K562 (cell line): ENCODE measurements around the gene TAF9. TPM values are rescaled to one million over a fixed set of nuclear protein-coding genes. Genes with fewer than 3 reads are reported as not detected.

Experiments
- FOXA3 ChIP-seq, 2 experiments: fragments of 450-650 bp in 1 of 2; sonication (generic) in 1 of 2; formaldehyde crosslinking; IDR thresholded peaks in 1 of 2; conservative IDR thresholded peaks in 1 of 2; 2 replicates each; pipeline versions ENCODE4 v1.4.0 to v1.8.0; 2020 to 2022; ENCODE audit warnings: mild to moderate bottlenecking in 2 of 2, missing genetic modification reagents in 1 of 2
- PCBP1 ChIP-seq: fragments of 200-400 bp; formaldehyde crosslinking; IDR thresholded peaks from 2 replicates; pipeline ENCODE4 v1.6.1; 2018; ENCODE audit warnings: mild to moderate bottlenecking, low read depth, low read length; ENCODE audit not compliant: poor library complexity, severe bottlenecking
- PRPF4 ChIP-seq: fragments of 200-400 bp; formaldehyde crosslinking; IDR thresholded peaks from one replicate; pipeline ENCODE4 v1.6.1; 2017; ENCODE audit warnings: low read length, low read depth, mild to moderate bottlenecking; ENCODE audit not compliant: insufficient read depth, poor library complexity, severe bottlenecking
- ZNF124 ChIP-seq: sonication (generic); formaldehyde crosslinking; IDR thresholded peaks from 2 replicates; pipeline ENCODE4 v1.8.1; 2022; ENCODE audit warnings: missing genetic modification reagents
- ZNF197 ChIP-seq: fragments of 200-800 bp; sonication (Bioruptor generic); IDR thresholded peaks from 2 replicates; pipeline ENCODE4 v1.6.1; 2016; ENCODE audit warnings: low read depth, missing genetic modification characterization, missing compliant biosample characterization
- polyA plus RNA-seq, 8 experiments: library from polyadenylated mRNA; depleted of rRNA in 4 of 8; stranded (reverse) in 5 of 8; unstranded in 3 of 8; fragments of >200 nt; fragmentation: Nextera tagmentation in 2 of 8; fragmentation: Illumina TruSeq in 1 of 8; extraction: Ambion mirVana in 2 of 8; extraction: Trizol in 1 of 8; gene quantifications; 2 replicates each; pipeline versions ENCODE4 v1.2.1 to v1.2.3, GENCODE V29; 2011 to 2014; ENCODE audit warnings: inconsistent platforms in 1 of 8, missing spikeins in 1 of 8
- total RNA-seq, 7 experiments: library from RNA; depleted of rRNA in 6 of 7; stranded (reverse); fragments of >200 nt in 6 of 7; fragmentation: Illumina TruSeq in 2 of 7; extraction: Trizol in 2 of 7; gene quantifications; 2 replicates each; pipeline versions ENCODE4 v1.2.1 to v1.2.3, GENCODE V29; 2011 to 2021; ENCODE audit warnings: low replicate concordance in 1 of 7
- TF ChIP-seq, protein P1 (sequence below): sonication (generic); formaldehyde crosslinking; IDR thresholded peaks from 2 replicates; pipeline ENCODE4 v1.8.0; 2022; ENCODE audit warnings: mild to moderate bottlenecking, missing genetic modification reagents
- TF ChIP-seq, protein P2 (sequence below): sonication (generic); formaldehyde crosslinking; IDR thresholded peaks from 2 replicates; pipeline ENCODE4 v1.8.0; 2022; ENCODE audit warnings: mild to moderate bottlenecking, missing genetic modification reagents, borderline replicate concordance
- TF ChIP-seq, protein P3 (sequence below): fragments of 450-650 bp; IDR thresholded peaks from 2 replicates; pipeline ENCODE4 v1.6.1; 2016; ENCODE audit warnings: mild to moderate bottlenecking, moderate library complexity

TAF9 gene
- total and polyA plus RNA-seq, 9 of the 15 experiments (the other 6 are each of a cell fraction or from before 2014, with no cell fraction given), result 119 to 566 (median 207) TPM

DNA sequence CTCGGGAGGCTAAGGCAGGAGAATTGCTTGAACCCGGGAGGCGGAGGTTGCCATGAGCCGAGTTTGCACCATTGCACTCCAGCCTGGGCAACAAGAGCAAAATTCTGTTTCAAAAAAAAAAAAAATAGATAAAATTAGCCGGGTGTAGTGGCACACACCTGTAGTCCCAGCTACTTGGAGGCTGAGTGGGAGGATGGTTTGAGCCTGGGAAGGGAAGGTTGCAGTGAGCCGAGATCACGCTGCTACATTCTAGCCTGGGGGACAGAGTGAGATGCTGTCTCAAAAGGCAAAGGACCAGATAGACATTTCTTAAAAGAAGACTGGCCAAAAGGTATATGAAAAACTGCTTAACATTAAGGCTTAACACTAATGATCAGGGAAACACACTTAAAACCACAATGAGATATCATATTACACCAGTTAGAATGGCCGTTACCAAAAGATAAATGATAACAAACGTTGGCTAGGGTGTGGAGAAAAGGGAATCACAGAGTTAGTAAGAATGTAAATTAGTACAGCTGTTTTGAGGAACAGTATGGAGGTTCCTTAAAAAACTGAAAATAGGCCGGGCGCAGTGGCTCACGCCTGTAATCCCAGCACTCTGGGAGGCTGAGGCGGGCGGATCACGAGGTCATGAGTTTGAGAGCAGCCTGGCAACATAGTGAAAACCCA is 35.5 kb upstream of the TAF9 start (continued):
- TF ChIP-seq, protein P1, sequence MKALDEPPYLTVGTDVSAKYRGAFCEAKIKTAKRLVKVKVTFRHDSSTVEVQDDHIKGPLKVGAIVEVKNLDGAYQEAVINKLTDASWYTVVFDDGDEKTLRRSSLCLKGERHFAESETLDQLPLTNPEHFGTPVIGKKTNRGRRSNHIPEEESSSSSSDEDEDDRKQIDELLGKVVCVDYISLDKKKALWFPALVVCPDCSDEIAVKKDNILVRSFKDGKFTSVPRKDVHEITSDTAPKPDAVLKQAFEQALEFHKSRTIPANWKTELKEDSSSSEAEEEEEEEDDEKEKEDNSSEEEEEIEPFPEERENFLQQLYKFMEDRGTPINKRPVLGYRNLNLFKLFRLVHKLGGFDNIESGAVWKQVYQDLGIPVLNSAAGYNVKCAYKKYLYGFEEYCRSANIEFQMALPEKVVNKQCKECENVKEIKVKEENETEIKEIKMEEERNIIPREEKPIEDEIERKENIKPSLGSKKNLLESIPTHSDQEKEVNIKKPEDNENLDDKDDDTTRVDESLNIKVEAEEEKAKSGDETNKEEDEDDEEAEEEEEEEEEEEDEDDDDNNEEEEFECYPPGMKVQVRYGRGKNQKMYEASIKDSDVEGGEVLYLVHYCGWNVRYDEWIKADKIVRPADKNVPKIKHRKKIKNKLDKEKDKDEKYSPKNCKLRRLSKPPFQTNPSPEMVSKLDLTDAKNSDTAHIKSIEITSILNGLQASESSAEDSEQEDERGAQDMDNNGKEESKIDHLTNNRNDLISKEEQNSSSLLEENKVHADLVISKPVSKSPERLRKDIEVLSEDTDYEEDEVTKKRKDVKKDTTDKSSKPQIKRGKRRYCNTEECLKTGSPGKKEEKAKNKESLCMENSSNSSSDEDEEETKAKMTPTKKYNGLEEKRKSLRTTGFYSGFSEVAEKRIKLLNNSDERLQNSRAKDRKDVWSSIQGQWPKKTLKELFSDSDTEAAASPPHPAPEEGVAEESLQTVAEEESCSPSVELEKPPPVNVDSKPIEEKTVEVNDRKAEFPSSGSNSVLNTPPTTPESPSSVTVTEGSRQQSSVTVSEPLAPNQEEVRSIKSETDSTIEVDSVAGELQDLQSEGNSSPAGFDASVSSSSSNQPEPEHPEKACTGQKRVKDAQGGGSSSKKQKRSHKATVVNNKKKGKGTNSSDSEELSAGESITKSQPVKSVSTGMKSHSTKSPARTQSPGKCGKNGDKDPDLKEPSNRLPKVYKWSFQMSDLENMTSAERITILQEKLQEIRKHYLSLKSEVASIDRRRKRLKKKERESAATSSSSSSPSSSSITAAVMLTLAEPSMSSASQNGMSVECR (CRISPR knock-in tag), result no peak
- no peak for TF ChIP-seq PCBP1
- no peak for TF ChIP-seq ZNF197 (CRISPR knock-in tag)
- TF ChIP-seq, protein P2, sequence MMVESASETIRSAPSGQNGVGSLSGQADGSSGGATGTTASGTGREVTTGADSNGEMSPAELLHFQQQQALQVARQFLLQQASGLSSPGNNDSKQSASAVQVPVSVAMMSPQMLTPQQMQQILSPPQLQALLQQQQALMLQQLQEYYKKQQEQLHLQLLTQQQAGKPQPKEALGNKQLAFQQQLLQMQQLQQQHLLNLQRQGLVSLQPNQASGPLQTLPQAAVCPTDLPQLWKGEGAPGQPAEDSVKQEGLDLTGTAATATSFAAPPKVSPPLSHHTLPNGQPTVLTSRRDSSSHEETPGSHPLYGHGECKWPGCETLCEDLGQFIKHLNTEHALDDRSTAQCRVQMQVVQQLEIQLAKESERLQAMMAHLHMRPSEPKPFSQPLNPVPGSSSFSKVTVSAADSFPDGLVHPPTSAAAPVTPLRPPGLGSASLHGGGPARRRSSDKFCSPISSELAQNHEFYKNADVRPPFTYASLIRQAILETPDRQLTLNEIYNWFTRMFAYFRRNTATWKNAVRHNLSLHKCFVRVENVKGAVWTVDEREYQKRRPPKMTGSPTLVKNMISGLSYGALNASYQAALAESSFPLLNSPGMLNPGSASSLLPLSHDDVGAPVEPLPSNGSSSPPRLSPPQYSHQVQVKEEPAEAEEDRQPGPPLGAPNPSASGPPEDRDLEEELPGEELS (CRISPR knock-in tag), result no peak
- TF ChIP-seq, protein P3, sequence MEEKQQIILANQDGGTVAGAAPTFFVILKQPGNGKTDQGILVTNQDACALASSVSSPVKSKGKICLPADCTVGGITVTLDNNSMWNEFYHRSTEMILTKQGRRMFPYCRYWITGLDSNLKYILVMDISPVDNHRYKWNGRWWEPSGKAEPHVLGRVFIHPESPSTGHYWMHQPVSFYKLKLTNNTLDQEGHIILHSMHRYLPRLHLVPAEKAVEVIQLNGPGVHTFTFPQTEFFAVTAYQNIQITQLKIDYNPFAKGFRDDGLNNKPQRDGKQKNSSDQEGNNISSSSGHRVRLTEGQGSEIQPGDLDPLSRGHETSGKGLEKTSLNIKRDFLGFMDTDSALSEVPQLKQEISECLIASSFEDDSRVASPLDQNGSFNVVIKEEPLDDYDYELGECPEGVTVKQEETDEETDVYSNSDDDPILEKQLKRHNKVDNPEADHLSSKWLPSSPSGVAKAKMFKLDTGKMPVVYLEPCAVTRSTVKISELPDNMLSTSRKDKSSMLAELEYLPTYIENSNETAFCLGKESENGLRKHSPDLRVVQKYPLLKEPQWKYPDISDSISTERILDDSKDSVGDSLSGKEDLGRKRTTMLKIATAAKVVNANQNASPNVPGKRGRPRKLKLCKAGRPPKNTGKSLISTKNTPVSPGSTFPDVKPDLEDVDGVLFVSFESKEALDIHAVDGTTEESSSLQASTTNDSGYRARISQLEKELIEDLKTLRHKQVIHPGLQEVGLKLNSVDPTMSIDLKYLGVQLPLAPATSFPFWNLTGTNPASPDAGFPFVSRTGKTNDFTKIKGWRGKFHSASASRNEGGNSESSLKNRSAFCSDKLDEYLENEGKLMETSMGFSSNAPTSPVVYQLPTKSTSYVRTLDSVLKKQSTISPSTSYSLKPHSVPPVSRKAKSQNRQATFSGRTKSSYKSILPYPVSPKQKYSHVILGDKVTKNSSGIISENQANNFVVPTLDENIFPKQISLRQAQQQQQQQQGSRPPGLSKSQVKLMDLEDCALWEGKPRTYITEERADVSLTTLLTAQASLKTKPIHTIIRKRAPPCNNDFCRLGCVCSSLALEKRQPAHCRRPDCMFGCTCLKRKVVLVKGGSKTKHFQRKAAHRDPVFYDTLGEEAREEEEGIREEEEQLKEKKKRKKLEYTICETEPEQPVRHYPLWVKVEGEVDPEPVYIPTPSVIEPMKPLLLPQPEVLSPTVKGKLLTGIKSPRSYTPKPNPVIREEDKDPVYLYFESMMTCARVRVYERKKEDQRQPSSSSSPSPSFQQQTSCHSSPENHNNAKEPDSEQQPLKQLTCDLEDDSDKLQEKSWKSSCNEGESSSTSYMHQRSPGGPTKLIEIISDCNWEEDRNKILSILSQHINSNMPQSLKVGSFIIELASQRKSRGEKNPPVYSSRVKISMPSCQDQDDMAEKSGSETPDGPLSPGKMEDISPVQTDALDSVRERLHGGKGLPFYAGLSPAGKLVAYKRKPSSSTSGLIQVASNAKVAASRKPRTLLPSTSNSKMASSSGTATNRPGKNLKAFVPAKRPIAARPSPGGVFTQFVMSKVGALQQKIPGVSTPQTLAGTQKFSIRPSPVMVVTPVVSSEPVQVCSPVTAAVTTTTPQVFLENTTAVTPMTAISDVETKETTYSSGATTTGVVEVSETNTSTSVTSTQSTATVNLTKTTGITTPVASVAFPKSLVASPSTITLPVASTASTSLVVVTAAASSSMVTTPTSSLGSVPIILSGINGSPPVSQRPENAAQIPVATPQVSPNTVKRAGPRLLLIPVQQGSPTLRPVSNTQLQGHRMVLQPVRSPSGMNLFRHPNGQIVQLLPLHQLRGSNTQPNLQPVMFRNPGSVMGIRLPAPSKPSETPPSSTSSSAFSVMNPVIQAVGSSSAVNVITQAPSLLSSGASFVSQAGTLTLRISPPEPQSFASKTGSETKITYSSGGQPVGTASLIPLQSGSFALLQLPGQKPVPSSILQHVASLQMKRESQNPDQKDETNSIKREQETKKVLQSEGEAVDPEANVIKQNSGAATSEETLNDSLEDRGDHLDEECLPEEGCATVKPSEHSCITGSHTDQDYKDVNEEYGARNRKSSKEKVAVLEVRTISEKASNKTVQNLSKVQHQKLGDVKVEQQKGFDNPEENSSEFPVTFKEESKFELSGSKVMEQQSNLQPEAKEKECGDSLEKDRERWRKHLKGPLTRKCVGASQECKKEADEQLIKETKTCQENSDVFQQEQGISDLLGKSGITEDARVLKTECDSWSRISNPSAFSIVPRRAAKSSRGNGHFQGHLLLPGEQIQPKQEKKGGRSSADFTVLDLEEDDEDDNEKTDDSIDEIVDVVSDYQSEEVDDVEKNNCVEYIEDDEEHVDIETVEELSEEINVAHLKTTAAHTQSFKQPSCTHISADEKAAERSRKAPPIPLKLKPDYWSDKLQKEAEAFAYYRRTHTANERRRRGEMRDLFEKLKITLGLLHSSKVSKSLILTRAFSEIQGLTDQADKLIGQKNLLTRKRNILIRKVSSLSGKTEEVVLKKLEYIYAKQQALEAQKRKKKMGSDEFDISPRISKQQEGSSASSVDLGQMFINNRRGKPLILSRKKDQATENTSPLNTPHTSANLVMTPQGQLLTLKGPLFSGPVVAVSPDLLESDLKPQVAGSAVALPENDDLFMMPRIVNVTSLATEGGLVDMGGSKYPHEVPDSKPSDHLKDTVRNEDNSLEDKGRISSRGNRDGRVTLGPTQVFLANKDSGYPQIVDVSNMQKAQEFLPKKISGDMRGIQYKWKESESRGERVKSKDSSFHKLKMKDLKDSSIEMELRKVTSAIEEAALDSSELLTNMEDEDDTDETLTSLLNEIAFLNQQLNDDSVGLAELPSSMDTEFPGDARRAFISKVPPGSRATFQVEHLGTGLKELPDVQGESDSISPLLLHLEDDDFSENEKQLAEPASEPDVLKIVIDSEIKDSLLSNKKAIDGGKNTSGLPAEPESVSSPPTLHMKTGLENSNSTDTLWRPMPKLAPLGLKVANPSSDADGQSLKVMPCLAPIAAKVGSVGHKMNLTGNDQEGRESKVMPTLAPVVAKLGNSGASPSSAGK, result no peak
- TF ChIP-seq PRPF4, result no peak
- TF ChIP-seq ZNF124 (CRISPR knock-in tag), result no peak
- TF ChIP-seq FOXA3 (CRISPR knock-in tag; conservative IDR thresholded peaks at IDR 0.05 in 1 of 2, IDR thresholded peaks at IDR 0.05 in 1 of 2), result no peak
